ENCODE measurements around the gene SDC1.

DNA sequence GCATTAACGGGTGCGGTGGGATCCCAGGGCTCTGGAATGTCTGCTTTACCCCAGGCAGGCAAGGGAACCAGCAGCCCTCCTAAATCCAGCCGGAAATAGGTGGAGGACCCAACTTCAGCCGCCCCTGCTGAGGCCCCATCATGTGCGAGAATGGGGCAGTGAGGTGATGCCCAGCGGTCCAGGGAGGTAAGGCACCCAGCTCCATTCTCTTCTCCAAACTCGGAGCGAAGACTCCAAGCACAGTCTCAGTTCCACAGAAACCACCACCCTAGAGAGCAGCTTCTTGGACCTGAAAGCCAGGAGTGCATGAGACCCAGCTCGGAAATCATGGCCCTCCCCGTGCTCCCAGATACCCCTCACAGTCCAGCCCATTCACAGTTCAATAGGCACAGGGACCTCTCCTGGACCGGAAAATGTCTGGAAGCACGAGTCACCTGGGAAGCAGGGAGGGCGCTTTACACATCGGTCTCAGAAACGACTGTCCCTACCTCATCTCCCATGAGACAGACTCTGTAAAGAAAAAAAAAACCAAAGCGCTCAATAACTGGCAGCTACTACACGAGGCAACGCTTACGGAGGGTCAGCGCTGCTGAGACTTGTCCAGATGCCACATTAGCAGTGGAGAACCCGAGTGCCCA is 2.0 kb downstream of the SDC1 start:
- TF ChIP-seq, protein P1, sequence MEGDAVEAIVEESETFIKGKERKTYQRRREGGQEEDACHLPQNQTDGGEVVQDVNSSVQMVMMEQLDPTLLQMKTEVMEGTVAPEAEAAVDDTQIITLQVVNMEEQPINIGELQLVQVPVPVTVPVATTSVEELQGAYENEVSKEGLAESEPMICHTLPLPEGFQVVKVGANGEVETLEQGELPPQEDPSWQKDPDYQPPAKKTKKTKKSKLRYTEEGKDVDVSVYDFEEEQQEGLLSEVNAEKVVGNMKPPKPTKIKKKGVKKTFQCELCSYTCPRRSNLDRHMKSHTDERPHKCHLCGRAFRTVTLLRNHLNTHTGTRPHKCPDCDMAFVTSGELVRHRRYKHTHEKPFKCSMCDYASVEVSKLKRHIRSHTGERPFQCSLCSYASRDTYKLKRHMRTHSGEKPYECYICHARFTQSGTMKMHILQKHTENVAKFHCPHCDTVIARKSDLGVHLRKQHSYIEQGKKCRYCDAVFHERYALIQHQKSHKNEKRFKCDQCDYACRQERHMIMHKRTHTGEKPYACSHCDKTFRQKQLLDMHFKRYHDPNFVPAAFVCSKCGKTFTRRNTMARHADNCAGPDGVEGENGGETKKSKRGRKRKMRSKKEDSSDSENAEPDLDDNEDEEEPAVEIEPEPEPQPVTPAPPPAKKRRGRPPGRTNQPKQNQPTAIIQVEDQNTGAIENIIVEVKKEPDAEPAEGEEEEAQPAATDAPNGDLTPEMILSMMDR (IDR thresholded peaks at IDR 0.05) = no peak
- no peak for TF ChIP-seq POLR2A (IDR thresholded peaks at IDR 0.05)
- no peak for TF ChIP-seq EP300 (IDR thresholded peaks at IDR 0.05)

All from ovary (tissue), 3 donors.